HG03575 (cell line): ENCODE results near the gene MOSPD3.
A peak's percentile ranks its signal among the peaks of the same experiment; 100 is the strongest.
"Not testable (repeated sequence)": the region's sequence is repeated elsewhere in the genome, so short reads cannot be mapped to it uniquely, and the experiment has no call there.

Experiments used
- ATAC-seq: cut with Tn5 transposase; IDR thresholded peaks from one replicate; pipeline ENCODE4 v1.9.1; 2021; ENCODE audit not compliant: unreplicated experiment, insufficient number of reproducible peaks, low FRiP score; ENCODE audit errors: extremely low read depth

The MOSPD3 gene

GRCh38 chr7:100611983-100612729 is at the start of gene MOSPD3:
Gene MOSPD3, plus strand, starts transcription at chr7:100612540. Its CDS starts 252 bp downstream, at chr7:100612792.
- peak; percentile 76 for ATAC-seq

GRCh38 chr7:100563100-100563564 is 49.2 kb upstream of the MOSPD3 start:
- ATAC-seq: no peak

- no peak for ATAC-seq
These were observed 48.4 kb upstream of the MOSPD3 start for GRCh38 chr7:100563809-100564400.

DNA sequence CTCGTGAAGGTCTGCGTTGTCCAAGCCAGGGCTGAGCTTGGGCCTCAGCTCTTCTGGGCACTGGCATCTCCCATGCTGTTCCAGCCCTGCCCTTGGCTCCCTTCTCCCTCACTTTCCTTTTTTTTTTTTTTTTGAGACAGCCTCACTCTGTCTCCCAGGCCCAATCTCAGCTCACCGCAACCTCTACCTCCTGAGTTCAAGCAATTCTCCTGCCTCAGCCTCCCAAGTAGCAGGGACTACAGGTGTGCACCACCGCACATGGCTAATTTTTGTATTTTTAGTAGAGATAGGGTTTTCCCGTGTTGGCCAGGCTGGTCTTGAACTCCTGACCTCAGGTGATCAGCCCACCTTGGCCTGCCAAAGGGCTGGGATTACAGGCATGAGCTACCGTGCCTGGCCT is 47.9 kb upstream of the MOSPD3 start:
- not testable (repeated sequence) for ATAC-seq

GRCh38 chr7:100565133-100565571 is 47.2 kb upstream of the MOSPD3 start:
- no peak for ATAC-seq

DNA sequence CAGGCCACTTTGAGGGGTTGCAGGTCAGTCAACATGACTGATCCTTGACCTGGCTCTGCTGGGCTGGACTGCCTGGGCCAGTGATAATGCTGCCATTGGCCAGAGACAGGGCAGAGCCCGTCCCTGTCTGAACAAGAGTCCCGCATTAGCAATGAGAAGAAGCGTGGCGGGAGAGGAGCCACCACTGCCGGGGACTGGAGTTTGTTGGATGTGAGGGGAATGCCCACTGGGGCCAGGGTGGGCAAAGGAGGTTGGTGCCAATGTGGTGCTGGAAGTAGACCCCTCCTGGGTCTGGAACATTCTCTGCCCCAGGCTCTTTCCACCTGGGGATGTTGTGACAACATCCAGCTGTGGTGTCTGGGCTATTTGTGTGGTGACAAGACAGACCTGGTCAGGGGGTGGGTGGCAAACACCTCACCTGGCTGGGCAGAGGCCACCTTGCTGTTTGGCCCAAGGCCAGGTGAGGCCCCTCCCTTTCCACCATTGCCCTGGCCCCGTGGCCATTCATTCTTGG is 46.3 kb upstream of the MOSPD3 start:
- no peak for ATAC-seq

GRCh38 chr7:100567031-100567730 is 45.2 kb upstream of the MOSPD3 start:
- ATAC-seq: no peak

- ATAC-seq: no peak
These were observed 44.6 kb upstream of the MOSPD3 start for GRCh38 chr7:100567751-100568175.

DNA sequence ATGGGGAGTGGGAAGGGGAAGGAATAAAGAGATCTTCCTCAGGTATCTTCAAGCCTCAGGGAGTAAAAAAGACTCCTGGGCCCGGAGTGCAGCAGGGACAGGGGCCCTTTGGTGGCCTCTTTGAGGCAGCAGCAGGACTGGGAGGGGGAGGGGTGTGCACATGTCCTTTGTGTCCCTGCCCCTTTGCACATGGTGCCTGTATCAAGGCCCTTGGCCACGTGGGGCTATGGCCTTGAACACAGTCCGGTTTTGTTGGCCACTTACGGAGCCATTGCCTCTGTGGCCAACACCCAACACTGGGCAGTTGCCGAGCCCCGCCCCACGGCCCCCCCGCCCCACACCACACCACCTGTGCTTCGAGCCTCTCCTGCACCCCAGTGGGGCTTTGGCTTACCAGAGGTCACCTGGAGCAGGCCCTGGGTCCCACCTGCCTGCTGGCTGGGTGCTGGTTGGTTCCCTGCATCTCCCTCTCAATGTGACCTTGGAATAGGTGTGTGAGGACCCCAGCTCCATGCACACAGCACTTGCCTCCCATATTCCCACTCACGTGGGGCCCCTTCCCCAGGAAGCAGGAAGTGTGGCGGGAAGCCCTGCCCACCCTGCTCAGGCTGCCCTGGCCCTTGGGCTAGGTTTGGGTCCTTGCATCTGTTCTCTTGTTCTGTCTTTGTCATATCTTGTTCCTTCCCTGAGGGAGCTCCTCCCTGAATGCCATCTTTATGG is 44.0 kb upstream of the MOSPD3 start:
- no peak for ATAC-seq

GRCh38 chr7:100568896-100569844 is 43.2 kb upstream of the MOSPD3 start:
- ATAC-seq: no peak

- no peak for ATAC-seq
These were observed 41.1 kb upstream of the MOSPD3 start for GRCh38 chr7:100570954-100571828.

GRCh38 chr7:100571829-100572116 is 40.6 kb upstream of the MOSPD3 start:
- no peak for ATAC-seq

GRCh38 chr7:100572281-100572948 is 39.9 kb upstream of the MOSPD3 start:
- no peak for ATAC-seq

DNA sequence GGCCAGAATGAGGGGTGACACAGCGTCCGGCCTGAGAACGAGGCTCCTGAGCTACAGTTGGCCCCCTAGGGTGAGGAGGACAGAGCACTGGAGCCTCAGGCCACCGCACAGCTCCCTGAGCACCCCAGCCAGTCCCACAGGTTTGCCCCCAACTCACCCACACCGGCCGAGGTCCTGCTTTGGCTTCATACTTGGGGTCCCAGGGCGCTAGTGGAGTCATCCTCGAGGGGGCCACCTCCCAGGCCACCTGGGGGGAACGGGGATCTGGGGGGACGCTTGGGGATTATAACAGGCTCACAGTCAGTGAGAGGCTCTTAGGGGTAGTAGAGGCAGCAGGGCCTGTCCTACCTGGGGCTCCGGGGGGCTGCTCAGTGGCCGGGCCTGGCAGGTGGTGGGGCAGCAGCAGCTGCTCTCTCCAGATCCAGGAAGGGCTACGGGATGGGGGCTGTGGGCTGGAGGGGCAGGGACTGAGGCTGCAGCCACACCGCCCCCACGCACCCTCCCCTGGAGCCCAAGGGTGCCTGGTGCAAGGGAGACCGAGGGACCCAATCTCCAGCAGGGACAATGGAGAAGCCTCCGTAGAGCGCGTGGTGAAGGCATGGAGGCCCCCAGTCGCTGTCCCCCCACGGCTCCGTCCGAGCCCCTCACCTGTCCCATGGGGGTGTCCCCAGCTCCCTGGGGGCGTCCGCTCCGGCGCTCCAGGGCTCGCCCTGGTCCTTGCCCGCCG is 39.2 kb upstream of the MOSPD3 start:
- no peak for ATAC-seq

GRCh38 chr7:100573691-100574361 is 38.5 kb upstream of the MOSPD3 start, which contains the start of gene SAP25:
Gene SAP25, minus strand, starts transcription at chr7:100573900. Its CDS starts 158 bp downstream, at chr7:100573742.
- ATAC-seq: no peak
